Measurements from ENCODE around the gene CARD10.

CARD10 gene

GRCh38 chr22:37500745-37501609, 18.2 kb downstream of the CARD10 start:
- DNase-seq (ENCODE audit: low read depth), result no peak
- TF ChIP-seq CTCF (IDR thresholded peaks at IDR 0.05; ENCODE audit: low read depth, low read length), result no peak
- no peak for TF ChIP-seq MAX (IDR thresholded peaks at IDR 0.05; ENCODE audit: low read depth, low read length)
- no peak for TF ChIP-seq POLR2A (IDR thresholded peaks at IDR 0.05; ENCODE audit: extremely low read depth, insufficient read length)
- no peak for TF ChIP-seq MYC (IDR thresholded peaks at IDR 0.05; ENCODE audit: low read depth, low read length)
- no peak overlapping the region for H3K4me3 ChIP-seq (ENCODE audit: low read depth, low read length)

GRCh38 chr22:37499789-37500540, 19.2 kb downstream of the CARD10 start:
- H3K4me3 ChIP-seq (ENCODE audit: low read depth, low read length), result no peak overlapping the region
- TF ChIP-seq MAX (IDR thresholded peaks at IDR 0.05; ENCODE audit: low read depth, low read length) (no peak), CTCF (IDR thresholded peaks at IDR 0.05; ENCODE audit: low read depth, low read length) (no peak), MYC (IDR thresholded peaks at IDR 0.05; ENCODE audit: low read depth, low read length) (no peak), POLR2A (IDR thresholded peaks at IDR 0.05; ENCODE audit: extremely low read depth, insufficient read length) (no peak)
- no peak for DNase-seq (ENCODE audit: low read depth)

GRCh38 chr22:37499027-37499707, 20.0 kb downstream of the CARD10 start:
- TF ChIP-seq CTCF (IDR thresholded peaks at IDR 0.05; ENCODE audit: low read depth, low read length) (no peak), MYC (IDR thresholded peaks at IDR 0.05; ENCODE audit: low read depth, low read length) (no peak), MAX (IDR thresholded peaks at IDR 0.05; ENCODE audit: low read depth, low read length) (no peak), POLR2A (IDR thresholded peaks at IDR 0.05; ENCODE audit: extremely low read depth, insufficient read length) (no peak)
- no peak for DNase-seq (ENCODE audit: low read depth)
- no peak overlapping the region for H3K4me3 ChIP-seq (ENCODE audit: low read depth, low read length)

- DNase-seq (ENCODE audit: low read depth), result peak; percentile 62
- TF ChIP-seq POLR2A (IDR thresholded peaks at IDR 0.05; ENCODE audit: extremely low read depth, insufficient read length) (no peak), MYC (IDR thresholded peaks at IDR 0.05; ENCODE audit: low read depth, low read length) (no peak), CTCF (IDR thresholded peaks at IDR 0.05; ENCODE audit: low read depth, low read length) (peak; percentile 78), MAX (IDR thresholded peaks at IDR 0.05; ENCODE audit: low read depth, low read length) (no peak)
- H3K4me3 ChIP-seq (ENCODE audit: low read depth, low read length), result no peak overlapping the region
Observed at GRCh38 chr22:37498289-37498909, 20.8 kb downstream of the CARD10 start.

- DNase-seq (ENCODE audit: low read depth), result no peak
- H3K4me3 ChIP-seq (ENCODE audit: low read depth, low read length), result no peak overlapping the region
- TF ChIP-seq MYC (IDR thresholded peaks at IDR 0.05; ENCODE audit: low read depth, low read length) (no peak), CTCF (IDR thresholded peaks at IDR 0.05; ENCODE audit: low read depth, low read length) (no peak), MAX (IDR thresholded peaks at IDR 0.05; ENCODE audit: low read depth, low read length) (no peak), POLR2A (IDR thresholded peaks at IDR 0.05; ENCODE audit: extremely low read depth, insufficient read length) (no peak)
Observed at GRCh38 chr22:37497062-37497599, 22.1 kb downstream of the CARD10 start.
